ENCODE measurements around the gene SNU13.

SNU13 gene

GRCh38 chr22:41709341-41709740 is 20.7 kb upstream of the SNU13 start:
- DNase-seq (ENCODE audit: extremely low read depth, low read depth), result no peak
- TF ChIP-seq CTCF (IDR thresholded peaks at IDR 0.05; ENCODE audit: low read depth, low read length), result no peak

GRCh38 chr22:41702763-41703162 is 14.1 kb upstream of the SNU13 start:
- TF ChIP-seq CTCF (IDR thresholded peaks at IDR 0.05; ENCODE audit: low read depth, low read length), result no peak
- no peak for DNase-seq (ENCODE audit: extremely low read depth, low read depth)

- no peak for DNase-seq (ENCODE audit: extremely low read depth, low read depth)
- TF ChIP-seq CTCF (IDR thresholded peaks at IDR 0.05; ENCODE audit: low read depth, low read length), result no peak
These were observed 11.4 kb upstream of the SNU13 start for GRCh38 chr22:41700108-41700364.

- peak; percentile 30 for DNase-seq (ENCODE audit: extremely low read depth, low read depth)
- TF ChIP-seq CTCF (IDR thresholded peaks at IDR 0.05; ENCODE audit: low read depth, low read length), result no peak
These were observed 10.8 kb upstream of the SNU13 start, which contains the start of gene MEI1 for GRCh38 chr22:41699264-41700107. TSS of gene MEI1 (plus strand) at chr22:41699503. CDS start at chr22:41699539, 36 bp downstream.

GRCh38 chr22:41697126-41697775 is 8.6 kb upstream of the SNU13 start:
- peak; percentile 69 for DNase-seq (ENCODE audit: extremely low read depth, low read depth)
- TF ChIP-seq CTCF (IDR thresholded peaks at IDR 0.05; ENCODE audit: low read depth, low read length), result peak; percentile 94

- DNase-seq (ENCODE audit: extremely low read depth, low read depth), result no peak
- no peak for TF ChIP-seq CTCF (IDR thresholded peaks at IDR 0.05; ENCODE audit: low read depth, low read length)
These were observed 8.0 kb upstream of the SNU13 start for GRCh38 chr22:41696703-41697102.

GRCh38 chr22:41695211-41695610 is 6.5 kb upstream of the SNU13 start:
- TF ChIP-seq CTCF (IDR thresholded peaks at IDR 0.05; ENCODE audit: low read depth, low read length), result no peak
- DNase-seq (ENCODE audit: extremely low read depth, low read depth), result no peak
